HG03139 (cell line): Measurements from ENCODE around the gene SEZ6L2.
"Not testable (repeated sequence)": the region's sequence is repeated elsewhere in the genome, so short reads cannot be mapped to it uniquely, and the experiment has no call there.

Experiments
- ATAC-seq: cut with Tn5 transposase; IDR thresholded peaks from one replicate; pipeline ENCODE4 v1.9.1; 2021; ENCODE audit not compliant: unreplicated experiment

The SEZ6L2 gene

DNA sequence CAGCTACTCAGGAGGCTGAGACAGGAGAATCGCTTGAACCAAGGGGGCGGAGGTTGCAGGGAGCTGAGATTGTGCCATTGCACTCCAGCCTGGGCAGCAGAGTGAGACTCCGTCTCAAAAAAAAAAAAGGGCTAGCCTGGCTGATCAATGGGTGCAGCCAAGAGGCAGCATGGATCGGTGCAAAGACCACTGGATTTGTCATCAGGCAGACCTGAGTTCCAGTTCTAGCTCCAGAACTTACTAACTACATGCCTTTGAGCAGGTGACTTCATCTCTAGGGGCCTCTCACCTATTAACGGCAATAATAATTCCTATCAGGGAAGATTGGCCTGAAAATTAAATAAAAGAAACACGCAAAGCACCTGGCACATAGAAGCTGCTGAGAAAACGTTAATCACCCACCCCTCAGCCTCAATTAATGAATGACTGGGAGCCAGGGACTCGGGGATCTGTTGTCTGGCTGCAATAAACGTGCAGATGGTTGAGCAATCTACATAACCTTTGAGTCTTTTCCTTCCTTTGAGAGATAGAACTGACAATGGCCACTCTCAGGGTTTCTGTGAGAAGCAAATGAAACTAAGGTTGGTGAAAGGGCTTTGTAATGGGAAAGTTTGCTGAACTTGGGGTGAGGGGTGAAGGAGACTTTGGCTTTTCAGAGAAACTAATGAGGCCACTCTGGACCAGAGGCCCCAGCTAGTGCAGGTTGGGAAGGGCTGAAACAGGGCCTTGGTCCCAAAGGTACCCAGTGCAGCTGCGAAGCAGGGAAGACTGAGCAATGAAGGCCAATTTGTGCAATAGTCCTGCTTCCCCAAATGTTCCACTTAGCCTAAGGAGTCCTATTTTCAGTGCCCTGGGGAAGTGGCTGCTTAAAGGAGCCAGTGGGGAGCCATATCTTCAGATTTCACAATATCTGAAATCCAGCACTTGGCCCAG, 7.6 kb downstream of the SEZ6L2 start:
- no peak for ATAC-seq

DNA sequence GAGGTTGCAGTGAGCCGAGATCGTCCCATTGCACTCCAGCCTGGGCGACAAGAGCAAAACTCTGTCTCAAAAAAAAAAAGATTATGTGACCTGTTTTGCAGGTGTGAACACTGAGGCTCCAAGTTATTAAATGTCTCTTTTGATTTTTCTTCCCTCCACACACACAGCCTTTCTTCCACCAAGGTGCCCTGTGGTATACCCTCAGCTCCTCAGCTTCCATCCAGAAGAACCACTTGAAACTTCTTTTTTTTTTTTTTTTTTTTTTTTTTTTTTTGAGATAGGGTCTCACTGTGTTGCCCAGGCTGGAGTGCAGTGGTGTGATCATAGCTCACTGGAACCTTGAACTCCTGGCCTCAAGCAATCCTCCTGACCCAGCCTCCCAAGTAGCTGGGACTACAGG, 10.0 kb downstream of the SEZ6L2 start:
- not testable (repeated sequence) for ATAC-seq

- ATAC-seq = no peak
Observed at GRCh38 chr16:29883987-29884386, 15.4 kb downstream of the SEZ6L2 start.

DNA sequence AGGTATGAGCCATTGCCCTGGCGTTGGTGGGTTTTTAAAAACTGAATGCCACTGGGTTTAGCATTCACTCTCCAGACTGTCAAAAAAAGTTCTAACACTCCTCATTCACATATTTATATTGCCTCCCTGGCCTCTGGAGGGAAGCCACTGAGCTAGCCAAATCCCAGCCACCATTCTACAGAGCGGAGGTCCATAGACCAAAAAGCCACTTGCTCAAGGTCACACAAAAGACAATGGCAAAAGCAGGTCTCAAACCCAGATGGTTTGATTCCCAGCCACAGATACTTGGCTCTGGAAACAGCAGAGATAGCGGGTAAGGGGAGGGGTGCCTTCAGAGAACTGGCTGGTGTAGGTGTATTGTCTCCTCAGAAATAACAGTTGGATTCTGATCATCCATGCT, 18.3 kb downstream of the SEZ6L2 start:
- ATAC-seq = no peak

DNA sequence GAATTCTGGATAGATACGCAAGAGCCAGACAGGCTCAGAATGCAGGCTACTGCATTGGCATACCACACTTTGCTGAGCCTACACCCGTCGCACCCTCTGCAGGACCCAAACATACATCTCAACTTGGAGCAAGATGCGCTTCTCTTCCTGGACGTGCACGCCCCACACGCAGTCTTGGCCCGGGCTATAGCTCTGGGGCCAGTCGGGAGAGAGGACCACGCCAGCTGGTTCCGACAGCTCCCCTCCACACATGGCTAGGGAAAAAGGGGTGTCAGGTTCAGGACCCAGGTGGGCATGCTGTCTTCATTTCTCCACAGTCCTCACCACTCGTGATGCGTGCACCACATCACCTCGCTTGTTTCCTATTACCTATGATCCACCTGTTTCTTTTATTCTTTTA, 21.2 kb downstream of the SEZ6L2 start:
- ATAC-seq = no peak

DNA sequence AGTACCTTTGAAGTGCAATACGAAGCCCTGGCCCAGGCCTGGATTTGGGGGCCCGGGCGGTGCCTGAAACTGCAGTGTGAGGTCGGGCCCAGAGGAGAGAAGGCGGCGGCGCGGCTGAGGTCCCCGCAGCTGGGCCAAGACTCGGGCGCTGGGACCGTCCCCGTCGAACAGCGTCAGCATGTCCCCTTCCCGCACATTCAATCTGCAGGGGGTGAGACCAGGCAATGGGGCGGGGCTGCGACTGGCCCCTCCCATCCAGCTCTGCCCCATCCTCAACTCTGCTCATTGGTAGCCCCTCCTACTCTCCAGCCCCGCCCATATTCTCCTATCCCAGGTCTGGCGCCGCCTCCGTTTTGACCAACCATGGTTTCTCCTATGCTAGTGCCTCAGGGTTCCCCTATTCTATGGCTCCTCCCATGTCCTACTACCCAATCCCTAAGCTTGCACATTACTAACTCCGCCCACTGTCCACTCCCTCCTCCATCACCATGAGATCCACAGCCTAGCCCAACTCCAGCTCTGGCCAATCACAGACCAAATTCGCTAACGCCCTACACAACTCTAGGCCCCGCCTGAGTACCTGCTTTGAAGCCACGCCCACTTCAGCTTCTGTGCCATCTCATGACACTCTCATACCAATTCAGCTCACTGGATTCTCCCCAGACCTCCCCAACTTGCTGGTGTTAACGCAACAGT, 21.9 kb downstream of the SEZ6L2 start:
- no peak for ATAC-seq

DNA sequence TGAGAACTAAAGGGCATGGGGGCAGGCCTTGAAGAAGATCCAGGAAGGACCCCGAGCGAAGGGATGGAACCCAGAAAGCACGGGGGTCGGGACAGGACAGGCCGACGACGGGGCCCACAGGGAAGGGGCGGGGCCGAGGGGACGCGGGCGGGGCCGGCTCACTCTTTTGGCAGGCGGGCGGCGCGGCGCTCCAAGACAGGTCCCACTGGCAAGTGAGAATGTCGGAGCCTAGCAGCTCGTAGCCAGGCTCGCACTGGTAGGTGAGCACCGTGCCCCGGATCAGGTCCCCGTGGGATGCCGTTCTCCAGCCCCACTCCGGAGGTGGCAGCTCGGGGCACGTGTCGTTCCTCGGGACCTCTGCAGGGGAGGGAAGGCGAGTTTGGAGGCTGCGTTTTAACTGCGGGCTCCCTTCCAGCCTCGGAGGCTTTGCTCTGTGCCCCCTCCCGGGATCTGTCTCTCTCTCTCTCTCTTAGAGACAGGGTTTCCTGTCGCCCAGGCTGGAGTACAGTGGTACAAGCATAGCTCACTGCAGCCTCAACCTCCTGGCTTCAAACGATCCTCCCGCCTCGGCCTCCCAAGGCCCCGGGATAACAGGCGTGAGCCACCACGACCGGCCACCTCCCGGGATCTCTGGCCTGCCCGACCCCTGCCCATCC, 22.6 kb downstream of the SEZ6L2 start:
- no peak for ATAC-seq

DNA sequence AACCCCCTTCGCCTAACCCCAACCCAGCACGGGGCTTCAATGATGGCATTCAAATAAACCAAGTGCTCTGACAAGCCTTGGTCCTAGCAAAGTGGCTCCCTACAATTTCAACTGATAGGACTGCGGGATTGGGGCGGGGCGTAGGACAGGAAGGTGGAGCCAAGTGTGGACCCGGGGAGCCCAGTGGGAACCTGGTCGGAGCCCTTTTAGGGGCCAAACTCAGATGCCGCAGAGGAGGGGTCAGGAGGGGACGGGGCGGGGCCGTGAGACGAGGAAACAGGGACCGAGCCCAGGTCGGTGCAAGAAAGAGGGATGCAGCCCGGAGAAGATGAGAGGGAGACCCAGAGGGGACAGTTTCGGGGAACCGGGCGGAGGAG, 23.1 kb downstream of the SEZ6L2 start:
- no peak for ATAC-seq

- ATAC-seq = no peak
Observed at GRCh38 chr16:29875206-29875605, 24.1 kb downstream of the SEZ6L2 start.

- ATAC-seq = no peak
Observed at GRCh38 chr16:29873319-29873718, 26.0 kb downstream of the SEZ6L2 start.

DNA sequence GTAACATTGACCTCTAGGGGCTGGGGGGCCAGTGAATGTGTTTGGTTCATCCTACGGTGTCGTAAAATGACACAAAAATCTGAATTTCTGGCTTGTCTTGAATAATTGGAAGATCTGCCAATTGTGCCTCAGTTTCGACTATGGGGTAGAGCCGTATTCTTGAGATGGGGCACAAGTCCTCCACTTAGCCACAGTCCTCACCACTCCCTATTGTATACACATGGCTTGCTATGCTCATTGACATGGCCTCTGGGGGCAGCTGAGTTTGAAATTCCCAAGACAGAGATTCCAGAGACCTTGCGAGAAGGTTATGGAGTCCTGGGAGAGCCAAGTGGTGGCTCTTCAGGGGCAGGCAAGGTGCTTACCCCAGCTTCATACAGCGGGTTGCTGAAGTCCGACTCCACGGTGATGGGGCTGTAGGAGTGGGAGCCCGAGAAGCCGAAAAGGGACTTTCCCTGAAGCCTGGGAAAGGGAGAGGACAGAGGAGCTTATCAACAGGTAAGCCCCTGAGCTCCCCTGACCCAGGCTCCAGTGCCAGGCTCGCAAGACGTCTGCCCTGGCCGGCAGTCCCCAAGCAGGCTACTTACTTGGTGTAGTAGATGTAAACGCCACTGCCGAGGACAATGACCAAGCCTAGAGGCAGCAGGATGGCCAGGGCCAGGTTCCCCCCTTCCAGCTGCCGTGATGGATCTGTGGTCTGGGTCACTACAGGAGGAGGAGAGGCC, 27.4 kb downstream of the SEZ6L2 start:
- ATAC-seq = no peak

- not testable (repeated sequence) for ATAC-seq
Observed at GRCh38 chr16:29869067-29869466, 30.3 kb downstream of the SEZ6L2 start.

- ATAC-seq = no peak
Observed at GRCh38 chr16:29868396-29869009, 30.8 kb downstream of the SEZ6L2 start.

GRCh38 chr16:29864205-29864604, 35.1 kb downstream of the SEZ6L2 start:
- ATAC-seq = no peak

DNA sequence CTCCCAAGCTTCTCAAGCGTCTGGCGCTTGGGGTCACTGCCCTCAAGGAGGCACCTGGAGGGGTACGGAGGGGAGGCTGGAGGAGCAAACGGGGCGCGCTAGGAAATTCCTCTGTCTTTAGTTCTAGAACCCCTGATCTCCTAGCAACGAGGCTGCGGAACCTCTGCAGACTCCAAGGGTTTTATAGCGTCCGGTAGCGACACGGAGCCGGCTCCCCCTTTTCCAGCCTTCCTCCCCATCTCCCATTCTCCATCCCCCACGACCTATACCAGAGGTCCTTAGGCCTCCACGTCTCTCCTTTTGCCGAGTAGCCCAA, 35.7 kb downstream of the SEZ6L2 start:
- ATAC-seq = no peak

GRCh38 chr16:29862884-29863668, 36.3 kb downstream of the SEZ6L2 start, which contains the start of gene CDIPT:
Gene CDIPT, minus strand, starts transcription at chr16:29863226. Its CDS starts 369 bp downstream, at chr16:29862857.
- peak; percentile 95 for ATAC-seq

- ATAC-seq = no peak
Observed at GRCh38 chr16:29862383-29862883, 36.9 kb downstream of the SEZ6L2 start.

- ATAC-seq = no peak
Observed at GRCh38 chr16:29860218-29860617, 39.1 kb downstream of the SEZ6L2 start.

DNA sequence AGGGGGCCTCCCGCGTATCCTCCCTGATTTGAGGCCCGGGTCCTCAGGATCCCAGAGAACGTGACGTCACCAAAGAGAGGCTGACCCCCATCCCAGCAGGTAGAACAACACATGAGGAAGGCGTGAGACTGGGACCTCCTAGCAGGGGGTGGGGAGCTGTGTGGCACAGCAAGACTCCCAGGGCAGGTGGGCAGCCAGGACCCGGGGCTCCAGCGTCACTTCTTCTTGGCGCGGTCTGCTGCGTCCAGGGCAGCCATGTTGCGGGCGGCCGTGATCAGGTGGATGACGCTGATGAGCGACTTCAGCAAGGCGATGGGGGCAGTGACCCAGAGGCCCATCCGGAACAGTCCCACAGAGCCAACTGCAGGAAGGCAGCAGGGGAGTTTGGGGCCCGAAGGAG, 40.4 kb downstream of the SEZ6L2 start:
- no peak for ATAC-seq
